HG03097 (cell line): ENCODE measurements around the gene MICB.
"Not testable (repeated sequence)": the region's sequence is repeated elsewhere in the genome, so short reads cannot be mapped to it uniquely, and the experiment has no call there.

Experiments used
- ATAC-seq: cut with Tn5 transposase; IDR thresholded peaks from one replicate; pipeline ENCODE4 v1.9.1; 2021; ENCODE audit not compliant: unreplicated experiment, low FRiP score

MICB gene

GRCh38 chr6:31535538-31536324, 37.8 kb downstream of the MICB start:
- ATAC-seq = no peak

DNA sequence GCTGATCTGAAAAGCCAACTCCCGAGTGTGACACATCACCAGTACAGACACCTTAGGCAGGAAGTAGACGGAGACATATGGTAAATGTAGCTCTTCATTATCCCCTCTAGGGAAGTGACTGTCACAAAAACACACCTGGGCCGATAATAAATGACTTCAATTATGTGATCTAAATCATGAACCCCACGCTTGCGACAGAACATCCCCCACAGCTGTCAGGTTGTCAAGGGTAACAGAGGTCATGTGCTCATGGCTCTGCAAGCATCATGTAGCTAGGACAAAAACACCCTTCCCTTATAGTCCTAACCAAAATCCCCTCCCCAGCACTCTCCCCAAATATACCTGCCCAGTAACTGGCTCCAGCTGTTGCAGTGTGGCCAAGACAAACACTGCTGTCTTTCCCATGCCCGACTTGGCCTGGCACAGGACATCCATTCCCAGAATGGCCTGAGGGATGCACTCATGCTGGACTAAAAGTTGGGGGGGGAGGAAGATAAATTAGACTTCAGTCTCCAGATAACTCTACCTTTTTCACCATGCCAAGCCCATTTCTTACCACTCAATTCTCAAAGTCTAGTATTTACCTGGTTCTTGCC, 41.0 kb downstream of the MICB start:
- ATAC-seq = no peak

GRCh38 chr6:31540640-31541039, 42.7 kb downstream of the MICB start:
- no peak for ATAC-seq

DNA sequence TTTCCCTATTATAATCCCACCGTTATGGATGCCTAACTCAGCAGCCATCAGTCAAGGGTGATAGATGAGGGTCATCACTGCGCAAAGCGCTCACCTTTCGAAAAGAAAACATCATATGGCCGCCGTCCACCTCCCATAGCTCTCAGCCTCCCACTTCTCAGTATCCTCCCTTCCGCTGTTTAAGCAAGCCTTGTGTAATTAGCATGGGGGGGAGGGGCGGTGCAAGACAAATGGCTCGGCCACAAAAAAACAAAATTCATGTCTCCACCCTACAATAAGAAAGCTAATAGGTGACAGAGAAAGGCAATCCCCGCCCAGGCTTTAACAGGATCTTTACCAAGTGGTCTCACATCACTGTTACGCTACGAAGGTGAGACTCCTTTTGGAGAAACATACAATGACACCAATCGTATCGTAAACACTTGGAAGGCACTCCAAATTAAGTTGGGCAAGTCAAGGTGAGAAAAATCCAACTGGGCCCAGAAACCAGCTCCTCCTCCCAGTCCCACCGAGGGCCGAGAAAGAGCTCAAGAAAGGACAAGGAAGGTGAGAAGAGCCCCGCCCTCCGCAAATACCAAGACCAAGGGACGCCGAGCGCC, 43.2 kb downstream of the MICB start:
- ATAC-seq = no peak

DNA sequence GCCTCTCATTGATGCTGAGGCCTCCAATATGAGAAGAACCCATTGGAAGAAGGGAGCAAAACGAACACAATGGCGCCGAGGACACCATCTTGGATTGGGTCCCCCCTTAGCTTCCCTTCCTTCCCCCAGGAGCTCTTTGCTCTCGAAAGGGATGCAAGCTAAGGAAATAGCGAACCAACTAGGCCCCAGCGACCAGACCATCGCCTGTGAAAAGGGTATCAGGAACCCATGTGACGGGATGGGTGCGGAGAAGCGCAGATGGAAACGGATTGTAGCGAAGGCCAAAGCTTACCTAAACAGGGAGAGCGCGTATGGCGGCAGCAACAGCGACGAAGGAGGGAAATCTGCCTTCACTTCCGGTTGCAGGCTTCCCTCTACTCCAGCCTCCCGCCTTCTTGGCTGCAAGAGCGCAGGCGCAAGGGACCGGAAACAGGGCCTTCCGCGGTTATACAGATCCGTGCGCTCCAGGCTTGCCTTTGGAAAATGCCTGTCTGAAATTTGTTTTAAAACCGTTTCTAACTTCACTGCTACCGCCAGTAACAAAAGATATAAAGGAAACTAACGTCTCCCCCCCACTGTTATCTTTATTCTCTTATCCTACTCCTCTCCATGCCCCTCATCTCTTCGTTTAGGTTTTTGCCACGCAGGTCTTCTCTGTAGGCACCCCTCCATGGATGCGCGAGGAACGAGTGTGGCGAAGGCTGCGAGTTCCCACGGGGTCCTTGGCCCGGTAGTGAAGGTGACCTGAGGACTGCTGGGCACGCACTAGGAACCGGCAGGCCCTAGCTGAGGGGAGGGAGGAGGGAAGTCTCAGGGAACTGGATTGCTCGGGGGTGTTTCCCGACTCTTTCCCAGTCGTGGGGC, 43.9 kb downstream of the MICB start, which contains the start of gene DDX39B:
TSS of gene DDX39B (minus strand) at position 346 of the 864 bp plus-strand sequence. CDS start 1,471 bp downstream, outside the sequence.
- ATAC-seq = peak; percentile 58

DNA sequence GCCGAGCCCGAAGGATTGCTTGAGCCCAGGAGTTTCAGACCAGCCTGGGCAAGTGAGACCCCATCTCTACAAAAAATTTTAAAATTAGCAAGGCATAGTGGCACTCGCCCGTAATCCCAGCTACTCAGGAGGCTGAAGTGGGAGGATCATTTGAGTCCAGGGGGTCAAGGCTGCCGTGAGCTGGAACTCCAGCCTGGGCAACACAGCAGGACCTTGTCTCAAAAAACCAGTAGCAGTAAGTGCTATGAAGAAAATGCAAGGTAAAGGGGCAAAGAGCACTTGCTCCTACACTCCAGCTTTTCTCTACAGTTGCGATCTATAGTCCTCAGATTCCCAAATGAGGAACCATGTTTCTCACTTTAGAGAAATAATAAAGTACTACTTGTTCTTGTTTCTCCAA, 45.7 kb downstream of the MICB start:
- no peak for ATAC-seq

GRCh38 chr6:31544676-31545075, 46.7 kb downstream of the MICB start:
- ATAC-seq = no peak

GRCh38 chr6:31545291-31545690, 47.3 kb downstream of the MICB start:
- no peak for ATAC-seq

DNA sequence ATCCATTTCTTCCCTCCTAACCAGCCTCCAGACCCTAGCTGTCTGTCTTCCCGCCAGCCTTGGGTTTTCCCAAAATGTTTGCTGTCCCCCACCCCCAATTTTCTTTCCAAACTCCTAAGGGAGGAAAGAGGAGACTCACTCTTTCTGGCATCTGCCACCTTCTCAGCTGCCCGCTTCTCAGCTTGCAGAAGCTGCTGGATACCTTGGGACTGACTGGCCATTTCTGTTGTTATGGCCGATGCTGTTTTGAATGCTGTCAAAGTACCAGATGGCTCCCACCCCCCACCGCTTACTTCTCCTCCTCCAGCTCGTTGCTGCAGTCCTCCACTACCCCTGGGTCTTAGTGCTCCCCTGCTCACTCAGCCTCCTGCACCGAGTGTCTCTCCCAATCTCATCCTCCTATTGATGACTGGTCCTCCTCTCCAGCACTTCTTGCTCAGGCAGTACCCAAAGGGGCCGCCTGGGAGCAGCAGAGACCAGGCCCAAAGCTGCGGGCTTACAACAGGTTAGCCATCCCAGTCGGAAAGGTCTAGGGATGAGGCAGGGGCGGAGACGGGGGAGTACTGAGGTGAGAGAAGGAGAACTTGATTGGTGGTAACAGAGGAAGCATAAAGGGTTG, 48.5 kb downstream of the MICB start, which contains the start of gene ATP6V1G2:
TSS of gene ATP6V1G2 (minus strand) at position 270 of the 619 bp plus-strand sequence. CDS start at position 221, 49 bp downstream.
- peak; percentile 45 for ATAC-seq

DNA sequence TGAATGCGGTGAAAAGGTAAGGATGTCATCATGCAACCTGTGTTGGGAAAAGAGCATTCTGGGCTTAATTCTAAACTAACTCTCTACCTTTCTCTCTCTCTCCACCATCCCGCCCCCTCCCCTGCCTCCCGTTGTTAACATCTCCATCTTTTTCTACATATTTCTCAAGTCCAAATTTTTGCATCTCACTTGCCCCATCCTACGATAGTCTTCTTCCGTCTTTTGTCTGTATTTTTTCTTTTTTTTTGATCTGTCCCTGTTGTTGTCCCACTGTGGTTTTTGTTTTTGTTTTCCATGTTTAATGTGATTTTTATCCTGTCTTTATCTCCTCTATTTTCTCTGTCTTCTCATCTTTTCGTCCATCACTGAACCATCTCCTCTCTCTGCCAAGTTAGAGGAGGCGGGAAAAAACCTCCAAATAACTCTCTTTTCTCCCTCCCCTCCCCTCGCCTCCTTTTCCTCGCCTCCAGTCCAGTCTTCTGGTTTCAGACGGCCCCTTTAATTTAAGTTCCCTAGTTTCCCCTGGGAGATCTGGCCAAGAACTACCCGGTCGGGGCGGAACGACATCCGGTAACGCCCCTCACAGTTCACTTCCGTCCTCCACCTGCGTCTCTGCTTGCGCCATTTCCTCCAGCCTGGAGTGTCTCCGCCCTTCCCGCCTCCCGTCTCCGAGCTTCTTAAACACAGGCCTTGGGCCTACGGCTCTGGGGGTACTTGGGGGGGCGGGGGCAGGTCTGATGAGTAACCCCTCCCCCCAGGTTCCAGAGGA, 49.2 kb downstream of the MICB start, which contains the start of gene NFKBIL1:
TSS of gene NFKBIL1 (plus strand) at position 651 of the 769 bp plus-strand sequence. CDS start at position 738, 87 bp downstream.
- peak; percentile 53 for ATAC-seq

- ATAC-seq = no peak
These were observed 50.0 kb downstream of the MICB start for GRCh38 chr6:31547727-31548543.

DNA sequence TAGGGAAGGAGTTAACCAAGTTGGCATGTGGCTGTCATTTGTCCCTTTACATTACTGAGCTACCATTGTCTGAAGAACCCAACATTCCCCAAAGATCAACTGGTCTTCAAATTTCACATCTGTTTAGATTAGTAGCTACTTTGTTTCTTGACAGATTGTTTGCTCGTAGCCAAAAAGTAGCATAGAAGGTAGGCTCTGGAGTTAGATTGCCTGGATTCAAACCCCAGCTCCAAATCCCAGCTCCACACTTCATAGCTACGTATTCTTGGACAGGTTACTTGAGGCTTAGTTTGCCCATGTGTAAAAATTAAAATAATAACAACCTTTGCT, 50.6 kb downstream of the MICB start:
- no peak for ATAC-seq

DNA sequence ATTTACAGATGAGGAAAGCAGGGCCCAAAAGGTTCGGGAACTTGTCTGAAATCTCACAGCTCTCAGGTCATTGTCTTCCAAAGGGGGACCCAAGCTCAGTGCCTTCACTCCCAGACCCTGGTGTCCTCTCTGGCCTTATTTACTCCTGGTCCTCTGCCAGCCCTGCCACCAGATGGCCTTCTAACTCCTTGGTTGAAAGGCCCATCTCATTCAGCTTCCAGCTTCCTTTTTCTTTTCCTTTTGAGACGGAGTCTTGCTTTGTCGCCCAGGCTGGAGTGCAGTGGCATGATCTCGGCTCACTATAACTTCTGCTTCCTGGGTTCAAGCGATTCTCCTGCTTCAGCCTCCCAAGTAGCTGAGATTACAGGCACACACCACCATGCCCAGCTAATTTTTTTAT, 53.4 kb downstream of the MICB start:
- ATAC-seq = not testable (repeated sequence)

DNA sequence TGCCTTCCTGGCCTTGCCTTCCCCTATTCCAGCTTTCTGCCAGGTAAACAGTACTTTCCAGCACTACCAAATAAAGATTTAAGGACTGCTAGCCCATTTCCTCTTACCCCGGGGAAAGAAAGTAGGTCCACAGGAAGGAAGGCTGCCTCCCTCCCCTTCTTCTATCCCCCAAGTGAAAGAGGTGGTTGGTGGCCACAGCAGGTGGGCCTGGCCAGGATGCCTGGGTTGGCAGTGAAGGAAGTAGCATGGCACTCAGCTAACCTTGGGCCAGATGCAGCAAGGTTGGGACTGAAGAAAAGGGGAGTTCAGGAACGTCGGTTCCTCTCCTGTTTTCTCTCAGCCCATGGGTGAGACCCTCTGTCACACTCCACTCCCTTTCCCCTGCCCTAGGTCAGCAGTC, 58.4 kb downstream of the MICB start:
- ATAC-seq = no peak

GRCh38 chr6:31557443-31558317, 59.7 kb downstream of the MICB start:
- ATAC-seq = no peak

GRCh38 chr6:31558318-31558625, 60.3 kb downstream of the MICB start:
- no peak for ATAC-seq

GRCh38 chr6:31558631-31559500, 60.9 kb downstream of the MICB start:
- ATAC-seq = no peak
